Natural killer cell (primary cell): ENCODE results near the gene EOMES. TPM values are rescaled to one million over a fixed set of nuclear protein-coding genes. Genes with fewer than 3 reads are reported as not detected.

Experiments
- ATAC-seq, 3 donors: fragments of 150-1000 bp in 2 of 3; fragments of 200-7000 bp in 1 of 3; cut with Tn5 transposase; 1 replicate in 1 of 3; 2 replicates in 2 of 3; pipeline ENCODE4 v1.10.0; 2021; ENCODE audit warnings: mild to moderate bottlenecking in 2 of 3, moderate library complexity in 2 of 3
- DNase-seq, 2 donors: peaks; one replicate each; pipeline versions ENCODE4 v3.0.0 to v3.0.0-alpha.2; 2013 to 2021; ENCODE audit warnings: mixed read lengths in 1 of 2
- H3K27ac ChIP-seq: one replicate; pipeline ENCODE4 v1.5.1; 2013; ENCODE audit warnings: mild to moderate bottlenecking, low read length
- H3K27me3 ChIP-seq: one replicate; pipeline ENCODE4 v1.6.1; 2013; ENCODE audit warnings: low read length; ENCODE audit not compliant: control insufficient read depth, insufficient read depth
- H3K36me3 ChIP-seq: one replicate; pipeline ENCODE4 v1.6.1; 2013; ENCODE audit warnings: low read length; ENCODE audit not compliant: control insufficient read depth, insufficient read depth
- H3K4me1 ChIP-seq: one replicate; pipeline ENCODE4 v1.6.1; 2013; ENCODE audit warnings: low read length; ENCODE audit not compliant: control insufficient read depth, insufficient read depth
- H3K4me3 ChIP-seq: one replicate; pipeline ENCODE4 v1.5.1; 2013; ENCODE audit warnings: low read length
- H3K9me3 ChIP-seq: one replicate; pipeline ENCODE4 v1.6.1; 2013; ENCODE audit warnings: low read length; ENCODE audit not compliant: control insufficient read depth, insufficient read depth
- H3K27ac Mint-ChIP-seq, 2 donors: one replicate each; pipeline ENCODE4 v1.8.0; 2022; ENCODE audit warnings: mild to moderate bottlenecking in 2 of 2, mixed read lengths in 2 of 2, moderate library complexity in 1 of 2
- H3K27me3 Mint-ChIP-seq, 2 donors: one replicate each; pipeline ENCODE4 v1.8.0; 2022; ENCODE audit warnings: low read depth in 2 of 2, mixed read lengths in 2 of 2
- H3K36me3 Mint-ChIP-seq: one replicate; pipeline ENCODE4 v1.8.0; 2022; ENCODE audit warnings: mixed read lengths
- H3K4me1 Mint-ChIP-seq, 2 donors: one replicate each; pipeline ENCODE4 v1.8.0; 2022; ENCODE audit warnings: mixed read lengths in 2 of 2
- H3K4me3 Mint-ChIP-seq: one replicate; pipeline ENCODE4 v1.8.0; 2022; ENCODE audit warnings: mild to moderate bottlenecking, moderate library complexity, mixed read lengths
- H3K9me3 Mint-ChIP-seq, 2 donors: one replicate each; pipeline ENCODE4 v1.8.0; 2022; ENCODE audit warnings: mixed read lengths in 2 of 2
- WGBS: methylation state at CpG from one replicate; pipeline ENCODE4 v1.1.7; 2013; ENCODE audit warnings: missing lambda C conversion rate; ENCODE audit not compliant: insufficient coverage; 5-methylcytosine and 5-hydroxymethylcytosine counted together
- intact Hi-C: fragments of 100-400 bp; cut with micrococcal nuclease; formaldehyde crosslinking; loops from one replicate; pipeline ENCODE4 v1.14.2; 2022
- total RNA-seq, 4 donors: library from RNA; stranded (reverse); fragments of 120-200 nt in 1 of 4; gene quantifications; one replicate each; pipeline versions ENCODE4 v1.2.3 to v1.2.4, GENCODE V29; 2013 to 2022
- TF ChIP-seq, protein P1 (sequence below): fragments of 200-600 bp; IDR thresholded peaks from one replicate; pipeline ENCODE4 v1.8.0; 2022; ENCODE audit warnings: antibody characterized with exemption

EOMES gene
- total RNA-seq, 3 donors from 2014 or later (not counting 1 experiment from before 2014, with no cell fraction given), result 30.3 to 64.0 (median 32.2) TPM

DNA sequence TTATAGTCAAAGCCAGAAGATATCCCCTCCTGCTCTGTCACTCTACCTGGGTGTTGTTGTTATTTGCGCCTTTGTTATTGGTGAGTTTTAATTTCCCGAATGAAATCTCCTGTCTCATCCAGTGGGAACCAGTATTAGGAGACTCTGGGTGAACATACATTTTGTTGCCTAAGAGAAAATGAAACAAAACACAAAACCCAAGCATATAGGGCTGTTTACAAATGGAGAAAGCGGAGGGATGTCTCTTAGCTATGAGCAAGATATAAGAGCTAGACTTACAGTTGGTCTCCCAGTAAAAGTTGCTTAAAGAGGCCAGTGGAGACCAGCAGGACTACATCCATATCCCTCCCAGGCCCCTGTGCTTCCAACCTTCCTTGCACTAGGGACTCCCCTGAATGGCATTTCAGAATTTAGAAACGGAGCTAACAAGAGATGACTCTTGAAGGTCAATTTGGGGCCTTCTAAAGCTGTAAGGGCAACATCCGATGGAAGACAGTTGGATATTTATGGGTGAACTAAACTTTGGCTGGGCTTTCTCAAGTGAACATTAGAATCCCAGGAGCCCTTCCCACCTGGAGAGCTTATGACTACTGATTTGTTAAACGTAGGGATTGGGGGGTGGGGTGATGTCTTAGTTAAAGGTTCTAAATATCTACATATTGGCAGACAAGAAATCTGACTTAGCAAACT, 2.7 kb downstream of the EOMES start:
- intact Hi-C loops, result loop anchor here (1.0 to 5.0 kb wide), 6 partner anchors 7 to 573 kb away; partner anchors contain the start of gene SLC4A7
- peak overlapping the region; percentile 100 for H3K4me3 Mint-ChIP-seq
- peaks cover 34% of the 10 kb centered on the region for H3K36me3 Mint-ChIP-seq
- peak overlapping the region; percentile 89 for H3K4me3 ChIP-seq
- H3K27ac Mint-ChIP-seq, result peak overlapping the region; percentile 93 to 98
- peaks cover 77 to 88% of the 10 kb centered on the region in 2 donors for H3K4me1 Mint-ChIP-seq
- no peaks in the 10 kb centered on the region for H3K9me3 ChIP-seq
- peaks cover 52% of the 10 kb centered on the region for H3K4me1 ChIP-seq
- ATAC-seq (peak in 1 of 3 donors; percentile 8), DNase-seq (peak in 1 of 2 donors; percentile 34)
- H3K27me3 ChIP-seq, result peaks cover 7% of the 10 kb centered on the region
- peaks cover 17 to 21% of the 10 kb centered on the region in 2 donors for H3K27me3 Mint-ChIP-seq
- peaks cover 28% of the 10 kb centered on the region for H3K36me3 ChIP-seq
- H3K27ac ChIP-seq, result peak overlapping the region; percentile 81
- 45% methylated on average over 3 of the region's 6 CpGs for WGBS
- TF ChIP-seq, protein P1, sequence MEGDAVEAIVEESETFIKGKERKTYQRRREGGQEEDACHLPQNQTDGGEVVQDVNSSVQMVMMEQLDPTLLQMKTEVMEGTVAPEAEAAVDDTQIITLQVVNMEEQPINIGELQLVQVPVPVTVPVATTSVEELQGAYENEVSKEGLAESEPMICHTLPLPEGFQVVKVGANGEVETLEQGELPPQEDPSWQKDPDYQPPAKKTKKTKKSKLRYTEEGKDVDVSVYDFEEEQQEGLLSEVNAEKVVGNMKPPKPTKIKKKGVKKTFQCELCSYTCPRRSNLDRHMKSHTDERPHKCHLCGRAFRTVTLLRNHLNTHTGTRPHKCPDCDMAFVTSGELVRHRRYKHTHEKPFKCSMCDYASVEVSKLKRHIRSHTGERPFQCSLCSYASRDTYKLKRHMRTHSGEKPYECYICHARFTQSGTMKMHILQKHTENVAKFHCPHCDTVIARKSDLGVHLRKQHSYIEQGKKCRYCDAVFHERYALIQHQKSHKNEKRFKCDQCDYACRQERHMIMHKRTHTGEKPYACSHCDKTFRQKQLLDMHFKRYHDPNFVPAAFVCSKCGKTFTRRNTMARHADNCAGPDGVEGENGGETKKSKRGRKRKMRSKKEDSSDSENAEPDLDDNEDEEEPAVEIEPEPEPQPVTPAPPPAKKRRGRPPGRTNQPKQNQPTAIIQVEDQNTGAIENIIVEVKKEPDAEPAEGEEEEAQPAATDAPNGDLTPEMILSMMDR, result no peak
- no peaks in the 10 kb centered on the region for H3K9me3 Mint-ChIP-seq

DNA sequence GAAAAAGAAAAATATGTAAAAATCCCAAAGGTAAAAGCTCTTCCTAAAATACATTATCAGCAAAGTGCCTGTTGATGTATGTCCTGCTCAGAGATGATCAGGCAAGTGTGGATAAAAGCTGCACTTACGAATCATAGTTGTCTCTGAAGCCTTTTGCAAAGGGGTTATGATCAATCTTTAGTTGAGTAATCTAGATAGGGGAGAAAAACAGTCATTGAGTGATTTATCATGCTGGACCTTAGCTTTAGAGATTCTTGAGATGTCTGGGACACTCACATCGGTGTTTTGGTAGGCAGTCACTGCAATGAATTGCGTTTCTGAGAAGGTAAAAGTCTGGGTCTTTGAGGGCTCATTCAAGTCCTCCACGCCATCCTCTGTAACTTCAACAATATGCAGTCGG, 3.7 kb downstream of the EOMES start:
- intact Hi-C loops, result loop anchor here (5.0 kb wide), 3 partner anchors 184 to 369 kb away; partner anchors contain the start of gene SLC4A7
- Mint-ChIP-seq H3K36me3 (peaks cover 34% of the 10 kb centered on the region), H3K27ac (peak overlapping the region; percentile 93 to 98), H3K9me3 (no peaks in the 10 kb centered on the region), H3K27me3 (peaks cover 7 to 11% of the 10 kb centered on the region in 2 donors), H3K4me3 (peak overlapping the region; percentile 100), H3K4me1 (peaks cover 77 to 88% of the 10 kb centered on the region in 2 donors)
- no peaks in the 10 kb centered on the region for H3K27me3 ChIP-seq
- DNase-seq (peak in 1 of 2 donors; percentile 19), ATAC-seq (no peak)
- no peaks in the 10 kb centered on the region for H3K9me3 ChIP-seq
- peak overlapping the region; percentile 81 for H3K27ac ChIP-seq
- peak overlapping the region; percentile 89 for H3K4me3 ChIP-seq
- TF ChIP-seq, protein P1, result no peak
- WGBS, result 56% methylated on average over 4 of the region's 5 CpGs
- H3K4me1 ChIP-seq, result peaks cover 52% of the 10 kb centered on the region
- peaks cover 28% of the 10 kb centered on the region for H3K36me3 ChIP-seq

DNA sequence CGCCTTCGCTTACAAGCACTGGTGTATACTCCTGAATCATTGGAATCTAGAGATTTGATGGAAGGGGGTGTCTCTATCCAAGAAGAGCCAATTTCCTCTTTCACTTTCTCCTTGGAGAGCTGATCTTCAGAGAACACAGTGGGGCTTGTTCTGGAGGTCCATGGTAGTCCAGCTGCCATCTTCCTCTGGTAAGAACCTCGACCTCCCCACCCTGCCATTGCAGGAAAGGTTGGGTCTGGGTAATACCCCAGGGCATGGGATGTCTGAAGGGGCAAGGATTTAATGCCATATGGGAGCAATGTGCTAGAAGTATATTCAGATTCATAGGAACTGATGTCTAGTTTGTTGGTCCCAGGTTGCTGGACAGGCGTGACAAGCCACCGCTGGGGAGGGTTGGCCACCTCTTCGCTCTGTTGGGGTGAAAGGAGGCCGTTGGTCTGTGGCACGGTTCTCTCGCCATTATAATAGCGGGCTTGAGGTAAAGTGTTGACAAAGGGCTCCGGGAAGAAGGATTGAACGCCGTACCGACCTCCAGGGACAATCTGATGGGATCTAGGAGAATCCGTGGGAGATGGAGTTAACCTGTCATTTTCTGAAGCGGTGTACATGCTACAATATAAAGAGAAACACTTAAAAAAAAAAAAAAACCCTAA, 4.8 kb downstream of the EOMES start:
- H3K27me3 ChIP-seq, result no peaks in the 10 kb centered on the region
- peak overlapping the region; percentile 81 for H3K27ac ChIP-seq
- Mint-ChIP-seq H3K4me3 (peak overlapping the region; percentile 100), H3K27ac (peak overlapping the region; percentile 93 to 98), H3K27me3 (peaks cover 0 to 3% of the 10 kb centered on the region in 2 donors), H3K4me1 (peaks cover 79 to 88% of the 10 kb centered on the region in 2 donors), H3K36me3 (peaks cover 37% of the 10 kb centered on the region), H3K9me3 (no peaks in the 10 kb centered on the region)
- no peak for ATAC-seq
- TF ChIP-seq, protein P1, result no peak
- DNase-seq, result peak in 1 of 2 donors; percentile 9
- H3K4me3 ChIP-seq, result peak overlapping the region; percentile 8
- intact Hi-C loops, result loop anchor here (5.0 kb wide), 3 partner anchors 185 to 370 kb away; partner anchors contain the start of gene SLC4A7
- H3K9me3 ChIP-seq, result no peaks in the 10 kb centered on the region
- 57% methylated on average over 12 of the region's 16 CpGs for WGBS
- peaks cover 41% of the 10 kb centered on the region for H3K4me1 ChIP-seq
- H3K36me3 ChIP-seq, result peaks cover 28% of the 10 kb centered on the region
